ENCODE measurements around the gene SOX9. TPM values are rescaled to one million over a fixed set of nuclear protein-coding genes. Genes with fewer than 3 reads are reported as not detected.
"Not testable (repeated sequence)": the region's sequence is repeated elsewhere in the genome, so short reads cannot be mapped to it uniquely, and the experiment has no call there.

Gene SOX9
- total RNA-seq, 1 experiment from 2014 or later, result 21.7 TPM

DNA sequence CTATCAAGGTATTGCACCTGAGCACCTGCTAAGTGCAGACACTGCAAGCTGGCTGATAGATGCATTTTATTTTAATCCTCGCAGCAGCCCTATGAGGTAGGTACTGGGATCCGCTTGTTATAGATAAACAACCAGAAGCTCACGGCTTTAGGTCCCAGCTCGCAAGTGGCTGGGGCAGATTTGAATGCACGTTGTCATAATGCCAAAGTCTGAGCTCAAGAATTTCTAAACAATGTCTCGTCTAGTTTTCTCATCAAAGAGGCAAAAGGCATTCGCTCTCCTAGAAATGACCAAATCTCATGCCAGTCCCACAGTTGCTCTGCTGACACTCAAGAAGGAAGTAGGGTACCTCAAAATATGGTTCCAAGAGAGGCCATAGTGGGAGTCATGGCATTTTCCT lies 20.5 kb downstream of the SOX9 start:
- CTCF ChIA-PET, result no interaction called here
- H3K79me2 ChIP-seq (ENCODE audit: low read depth), result no peaks in the 10 kb centered on the region
- BruUV-seq (replicated peaks), result no TSS peak
- H3K9me3 ChIP-seq (ENCODE audit: insufficient read depth, low read depth), result no peaks in the 10 kb centered on the region
- H2AFZ ChIP-seq, result no peak overlapping the region
- TF ChIP-seq, protein P1, sequence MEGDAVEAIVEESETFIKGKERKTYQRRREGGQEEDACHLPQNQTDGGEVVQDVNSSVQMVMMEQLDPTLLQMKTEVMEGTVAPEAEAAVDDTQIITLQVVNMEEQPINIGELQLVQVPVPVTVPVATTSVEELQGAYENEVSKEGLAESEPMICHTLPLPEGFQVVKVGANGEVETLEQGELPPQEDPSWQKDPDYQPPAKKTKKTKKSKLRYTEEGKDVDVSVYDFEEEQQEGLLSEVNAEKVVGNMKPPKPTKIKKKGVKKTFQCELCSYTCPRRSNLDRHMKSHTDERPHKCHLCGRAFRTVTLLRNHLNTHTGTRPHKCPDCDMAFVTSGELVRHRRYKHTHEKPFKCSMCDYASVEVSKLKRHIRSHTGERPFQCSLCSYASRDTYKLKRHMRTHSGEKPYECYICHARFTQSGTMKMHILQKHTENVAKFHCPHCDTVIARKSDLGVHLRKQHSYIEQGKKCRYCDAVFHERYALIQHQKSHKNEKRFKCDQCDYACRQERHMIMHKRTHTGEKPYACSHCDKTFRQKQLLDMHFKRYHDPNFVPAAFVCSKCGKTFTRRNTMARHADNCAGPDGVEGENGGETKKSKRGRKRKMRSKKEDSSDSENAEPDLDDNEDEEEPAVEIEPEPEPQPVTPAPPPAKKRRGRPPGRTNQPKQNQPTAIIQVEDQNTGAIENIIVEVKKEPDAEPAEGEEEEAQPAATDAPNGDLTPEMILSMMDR (conservative IDR thresholded peaks at IDR 0.05), result no peak
- no peak for TF ChIP-seq EZH2 (IDR thresholded peaks at IDR 0.05; ENCODE audit: low read depth)
- no peaks in the 10 kb centered on the region for H3K27me3 ChIP-seq (ENCODE audit: insufficient read depth, low read depth)
- no peak overlapping the region for H3K4me3 ChIP-seq
- no peaks in the 10 kb centered on the region for H4K20me1 ChIP-seq (ENCODE audit: insufficient read depth)
- H3F3A ChIP-seq (ENCODE audit: insufficient read depth, low read depth), result peaks cover 5% of the 10 kb centered on the region; the same call in 1 of the 2 replicates
- no peaks in the 10 kb centered on the region for H3K36me3 ChIP-seq (ENCODE audit: low read depth)
- no peak overlapping the region for H3K27ac ChIP-seq
- no peaks in the 10 kb centered on the region for H3K9me2 ChIP-seq (ENCODE audit: insufficient read depth)
- POLR2A ChIA-PET (ENCODE audit: unreplicated experiment), result no interaction called here
- intact Hi-C loops (cut with micrococcal nuclease; ENCODE audit: unreplicated experiment), result no loop called here
- no peak overlapping the region for H3K4me2 ChIP-seq
- no peak for DNase-seq
- H3K4me1 ChIP-seq (replicated peaks; ENCODE audit: insufficient read depth), result peaks cover 22% of the 10 kb centered on the region

DNA sequence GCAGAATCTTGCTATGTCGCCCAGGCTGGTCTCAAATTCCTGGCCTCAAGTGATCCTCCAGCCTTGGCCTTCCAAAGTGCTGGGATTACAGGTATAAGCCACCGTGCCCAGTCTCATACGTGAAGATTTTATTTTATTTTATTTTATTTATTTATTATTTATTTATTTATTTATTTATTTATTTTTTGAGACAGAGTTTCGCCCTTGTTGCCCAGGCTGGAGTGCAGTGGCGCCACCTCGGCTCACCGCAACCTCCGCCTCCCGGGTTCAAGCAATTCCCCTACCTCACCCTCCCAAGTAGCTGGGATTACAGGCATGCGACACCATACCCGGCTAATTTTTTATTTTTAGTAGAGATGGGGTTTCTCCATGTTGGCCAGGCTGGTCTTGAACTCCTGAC lies 21.3 kb downstream of the SOX9 start:
- CTCF ChIA-PET; POLR2A ChIA-PET (ENCODE audit: unreplicated experiment); intact Hi-C loops (cut with micrococcal nuclease; ENCODE audit: unreplicated experiment): not testable (repeated sequence)

DNA sequence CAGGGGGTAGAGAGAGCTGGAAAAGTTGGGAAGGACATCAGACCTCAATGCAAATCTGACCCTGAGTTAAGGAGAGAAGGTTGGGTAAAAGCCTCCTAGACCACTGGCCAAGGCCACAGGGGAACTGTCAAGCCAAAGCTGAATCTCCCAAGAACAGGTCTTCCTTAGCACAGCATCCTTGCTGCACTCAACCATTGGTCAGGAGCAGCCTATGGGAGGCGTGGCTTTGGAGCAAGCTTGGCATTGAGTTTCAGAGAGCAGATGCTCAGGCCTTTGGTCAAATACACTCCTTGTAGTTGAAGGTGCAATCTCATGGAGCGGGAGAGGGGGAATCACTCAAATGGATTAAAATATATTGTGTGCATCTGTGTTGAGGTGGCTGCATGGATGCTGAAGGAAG lies 21.8 kb downstream of the SOX9 start:
- BruUV-seq (replicated peaks), result no TSS peak
- no peaks in the 10 kb centered on the region for H3K9me3 ChIP-seq (ENCODE audit: insufficient read depth, low read depth)
- no peak overlapping the region for H3K4me3 ChIP-seq
- no peak overlapping the region for H2AFZ ChIP-seq
- POLR2A ChIA-PET (ENCODE audit: unreplicated experiment), result no interaction called here
- H3K4me1 ChIP-seq (replicated peaks; ENCODE audit: insufficient read depth), result peaks cover 11% of the 10 kb centered on the region
- H3F3A ChIP-seq (ENCODE audit: insufficient read depth, low read depth), result peaks cover 5% of the 10 kb centered on the region; the same call in 1 of the 2 replicates
- CTCF ChIA-PET, result no interaction called here
- intact Hi-C loops (cut with micrococcal nuclease; ENCODE audit: unreplicated experiment), result no loop called here
- H3K79me2 ChIP-seq (ENCODE audit: low read depth), result no peaks in the 10 kb centered on the region
- H3K9me2 ChIP-seq (ENCODE audit: insufficient read depth), result no peaks in the 10 kb centered on the region
- H3K27me3 ChIP-seq (ENCODE audit: insufficient read depth, low read depth), result no peaks in the 10 kb centered on the region
- no peak for TF ChIP-seq EZH2 (IDR thresholded peaks at IDR 0.05; ENCODE audit: low read depth)
- TF ChIP-seq, protein P1 (conservative IDR thresholded peaks at IDR 0.05), result no peak
- H3K27ac ChIP-seq, result no peak overlapping the region
- H3K4me2 ChIP-seq, result no peak overlapping the region
- H4K20me1 ChIP-seq (ENCODE audit: insufficient read depth), result no peaks in the 10 kb centered on the region
- DNase-seq, result no peak
- no peaks in the 10 kb centered on the region for H3K36me3 ChIP-seq (ENCODE audit: low read depth)

More for the DNA sequence above, 21.3 kb downstream of the SOX9 start:
- H3K27ac ChIP-seq; DNase-seq; H3K36me3 ChIP-seq (ENCODE audit: low read depth); H2AFZ ChIP-seq; BruUV-seq (replicated peaks); H3K9me2 ChIP-seq (ENCODE audit: insufficient read depth); H3K79me2 ChIP-seq (ENCODE audit: low read depth); H4K20me1 ChIP-seq (ENCODE audit: insufficient read depth); H3K4me2 ChIP-seq; H3F3A ChIP-seq (ENCODE audit: insufficient read depth, low read depth); H3K27me3 ChIP-seq (ENCODE audit: insufficient read depth, low read depth); H3K4me3 ChIP-seq; H3K9me3 ChIP-seq (ENCODE audit: insufficient read depth, low read depth): not testable (repeated sequence)
- peaks cover 15% of the 10 kb centered on the region for H3K4me1 ChIP-seq (replicated peaks; ENCODE audit: insufficient read depth)

DNA sequence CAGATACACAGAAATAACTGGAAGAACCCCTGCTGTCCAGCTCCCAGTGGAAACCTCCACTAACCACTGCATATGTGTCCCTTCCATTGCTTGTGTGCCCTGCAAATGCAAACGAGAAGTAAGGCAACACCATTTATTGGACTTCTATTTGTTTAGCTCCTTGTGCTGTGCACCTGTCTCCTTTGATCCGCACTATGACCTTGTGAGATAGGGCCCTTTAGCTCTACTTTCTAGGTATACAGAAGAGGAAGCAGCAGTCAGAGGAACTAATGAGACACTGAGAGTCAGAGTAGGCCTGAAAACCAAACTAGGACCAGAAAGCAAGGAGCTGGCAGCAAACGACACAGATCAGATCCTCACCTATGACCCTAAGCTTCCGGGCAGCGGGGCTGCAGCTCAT lies 22.4 kb downstream of the SOX9 start:
- Histone ChIP-seq H3K9me3 (ENCODE audit: insufficient read depth, low read depth) (peaks cover 1% of the 10 kb centered on the region; the same call in 1 of the 2 replicates), H3K27ac (no peak overlapping the region), H3K9me2 (ENCODE audit: insufficient read depth) (no peaks in the 10 kb centered on the region), H3K4me3 (no peak overlapping the region), H3K27me3 (ENCODE audit: insufficient read depth, low read depth) (no peaks in the 10 kb centered on the region), H3F3A (ENCODE audit: insufficient read depth, low read depth) (peaks cover 5% of the 10 kb centered on the region; the same call in 1 of the 2 replicates), H3K36me3 (ENCODE audit: low read depth) (no peaks in the 10 kb centered on the region), H3K4me2 (no peak overlapping the region), H2AFZ (no peak overlapping the region), H3K4me1 (replicated peaks; ENCODE audit: insufficient read depth) (peaks cover 11% of the 10 kb centered on the region), H4K20me1 (ENCODE audit: insufficient read depth) (no peaks in the 10 kb centered on the region), H3K79me2 (ENCODE audit: low read depth) (no peaks in the 10 kb centered on the region)
- TF ChIP-seq, protein P1 (conservative IDR thresholded peaks at IDR 0.05), result no peak
- no peak for TF ChIP-seq EZH2 (IDR thresholded peaks at IDR 0.05; ENCODE audit: low read depth)
- ChIA-PET CTCF (no interaction called here), POLR2A (ENCODE audit: unreplicated experiment) (no interaction called here)
- DNase-seq, result no peak
- no TSS peak for BruUV-seq (replicated peaks)
- intact Hi-C loops (cut with micrococcal nuclease; ENCODE audit: unreplicated experiment), result no loop called here

Measured in PC-9 (cell line).